ENCODE results near the gene PRR15. TPM values are rescaled to one million over a fixed set of nuclear protein-coding genes. Genes with fewer than 3 reads are reported as not detected.

The PRR15 gene
- total RNA-seq, 1 donor from 2014 or later: 0.77 TPM

- Histone ChIP-seq H3K4me2 (no peak overlapping the region), H3K4me3 (no peak overlapping the region), H3K4me1 (peaks cover 11% of the 10 kb centered on the region), H3K36me3 (no peaks in the 10 kb centered on the region), H3K27ac (no peak overlapping the region), H3K9ac (no peak overlapping the region), H3K9me3 (ENCODE audit: low read depth) (no peaks in the 10 kb centered on the region), H3K27me3 (no peaks in the 10 kb centered on the region), H2AFZ (replicated peaks) (no peak overlapping the region), H4K20me1 (ENCODE audit: low read depth) (no peaks in the 10 kb centered on the region), H3F3A (ENCODE audit: low read depth) (peaks cover 12% of the 10 kb centered on the region), H3K79me2 (ENCODE audit: low read depth) (no peaks in the 10 kb centered on the region)
- no peak overlapping the region for H3K27ac Mint-ChIP-seq
- DNase-seq (ENCODE audit: low spot score): no peak
- peaks cover 4% of the 10 kb centered on the region for H3K36me3 Mint-ChIP-seq
- H3K9me3 Mint-ChIP-seq: no peaks in the 10 kb centered on the region
- H3K27me3 Mint-ChIP-seq (ENCODE audit: insufficient read depth, low read depth): no peaks in the 10 kb centered on the region
- H3K4me1 Mint-ChIP-seq: peaks cover 16% of the 10 kb centered on the region
- no peak overlapping the region for H3K4me3 Mint-ChIP-seq
- no peak for TF ChIP-seq EZH2 (IDR thresholded peaks at IDR 0.05)
Observed at GRCh38 chr7:29611941-29612544, 48.4 kb downstream of the PRR15 start.

- Mint-ChIP-seq H3K4me1 (peaks cover 11% of the 10 kb centered on the region), H3K9me3 (no peaks in the 10 kb centered on the region), H3K36me3 (peaks cover 4% of the 10 kb centered on the region), H3K27me3 (ENCODE audit: insufficient read depth, low read depth) (no peaks in the 10 kb centered on the region), H3K4me3 (no peak overlapping the region), H3K27ac (no peak overlapping the region)
- H3K4me1 ChIP-seq: peaks cover 11% of the 10 kb centered on the region
- no peak overlapping the region for H3K9ac ChIP-seq
- H4K20me1 ChIP-seq (ENCODE audit: low read depth): no peaks in the 10 kb centered on the region
- H3K36me3 ChIP-seq: no peaks in the 10 kb centered on the region
- no peak overlapping the region for H2AFZ ChIP-seq (replicated peaks)
- H3K27me3 ChIP-seq: no peaks in the 10 kb centered on the region
- no peak overlapping the region for H3K27ac ChIP-seq
- no peak overlapping the region for H3K4me2 ChIP-seq
- H3K4me3 ChIP-seq: no peak overlapping the region
- no peak for DNase-seq (ENCODE audit: low spot score)
- no peaks in the 10 kb centered on the region for H3K9me3 ChIP-seq (ENCODE audit: low read depth)
- no peak for TF ChIP-seq CTCF (IDR thresholded peaks at IDR 0.05)
- no peak for TF ChIP-seq EZH2phosphoT487 (IDR thresholded peaks at IDR 0.05)
- TF ChIP-seq EZH2 (IDR thresholded peaks at IDR 0.05): no peak
- peaks cover 12% of the 10 kb centered on the region for H3F3A ChIP-seq (ENCODE audit: low read depth)
- H3K79me2 ChIP-seq (ENCODE audit: low read depth): no peaks in the 10 kb centered on the region
Observed at GRCh38 chr7:29612596-29612995, 49.0 kb downstream of the PRR15 start.

GRCh38 chr7:29613100-29613499, 49.5 kb downstream of the PRR15 start:
- Histone ChIP-seq H3K79me2 (ENCODE audit: low read depth) (no peaks in the 10 kb centered on the region), H4K20me1 (ENCODE audit: low read depth) (no peaks in the 10 kb centered on the region), H3K4me1 (peaks cover 11% of the 10 kb centered on the region), H3K27ac (no peak overlapping the region), H3K27me3 (no peaks in the 10 kb centered on the region), H3K4me3 (no peak overlapping the region), H3K36me3 (no peaks in the 10 kb centered on the region), H3K4me2 (no peak overlapping the region), H3F3A (ENCODE audit: low read depth) (peaks cover 12% of the 10 kb centered on the region), H3K9ac (no peak overlapping the region), H3K9me3 (ENCODE audit: low read depth) (no peaks in the 10 kb centered on the region), H2AFZ (replicated peaks) (no peak overlapping the region)
- Mint-ChIP-seq H3K27ac (no peak overlapping the region), H3K27me3 (ENCODE audit: insufficient read depth, low read depth) (no peaks in the 10 kb centered on the region), H3K9me3 (no peaks in the 10 kb centered on the region), H3K36me3 (peaks cover 4% of the 10 kb centered on the region), H3K4me3 (no peak overlapping the region), H3K4me1 (peaks cover 6% of the 10 kb centered on the region)
- peak; percentile 28 for DNase-seq (ENCODE audit: low spot score)
- TF ChIP-seq EZH2 (IDR thresholded peaks at IDR 0.05) (no peak), EZH2phosphoT487 (IDR thresholded peaks at IDR 0.05) (no peak), CTCF (IDR thresholded peaks at IDR 0.05) (no peak)

GRCh38 chr7:29614229-29614628, 50.6 kb downstream of the PRR15 start:
- TF ChIP-seq EZH2 (IDR thresholded peaks at IDR 0.05) (no peak), EZH2phosphoT487 (IDR thresholded peaks at IDR 0.05) (no peak), CTCF (IDR thresholded peaks at IDR 0.05) (no peak)
- Mint-ChIP-seq H3K4me3 (no peak overlapping the region), H3K9me3 (no peaks in the 10 kb centered on the region), H3K27me3 (ENCODE audit: insufficient read depth, low read depth) (no peaks in the 10 kb centered on the region), H3K4me1 (peaks cover 6% of the 10 kb centered on the region), H3K36me3 (peaks cover 4% of the 10 kb centered on the region), H3K27ac (no peak overlapping the region)
- H3K4me3 ChIP-seq: no peak overlapping the region
- no peak overlapping the region for H2AFZ ChIP-seq (replicated peaks)
- no peak overlapping the region for H3K27ac ChIP-seq
- H4K20me1 ChIP-seq (ENCODE audit: low read depth): no peaks in the 10 kb centered on the region
- H3K9me3 ChIP-seq (ENCODE audit: low read depth): no peaks in the 10 kb centered on the region
- no peaks in the 10 kb centered on the region for H3K36me3 ChIP-seq
- no peaks in the 10 kb centered on the region for H3K79me2 ChIP-seq (ENCODE audit: low read depth)
- peaks cover 11% of the 10 kb centered on the region for H3K4me1 ChIP-seq
- DNase-seq (ENCODE audit: low spot score): no peak
- no peaks in the 10 kb centered on the region for H3K27me3 ChIP-seq
- peaks cover 12% of the 10 kb centered on the region for H3F3A ChIP-seq (ENCODE audit: low read depth)
- no peak overlapping the region for H3K4me2 ChIP-seq
- H3K9ac ChIP-seq: no peak overlapping the region

All from neural progenitor cell (in vitro differentiated cells).